NOMO-1 treated with DMSO at 0.1 percent for 48 hours (cell line): ENCODE results near the gene CDH12.
"Not testable (repeated sequence)": the region's sequence is repeated elsewhere in the genome, so short reads cannot be mapped to it uniquely, and the experiment has no call there.

ENCODE experiments used
- DNase-seq: peaks from one replicate; lab custom pipeline; 2025; ENCODE audit not compliant: unreplicated experiment; lab: John Stamatoyannopoulos, UW

CDH12 gene

GRCh38 chr5:22470408-22470807, 382.7 kb downstream of the CDH12 start:
- DNase-seq = no peak

GRCh38 chr5:22465616-22466015, 387.5 kb downstream of the CDH12 start:
- DNase-seq = no peak

GRCh38 chr5:22465177-22465576, 388.0 kb downstream of the CDH12 start:
- DNase-seq = no peak

- DNase-seq = no peak
Measured at GRCh38 chr5:22460189-22460588, 393.0 kb downstream of the CDH12 start.

- no peak for DNase-seq
Measured at GRCh38 chr5:22432905-22433304, 420.2 kb downstream of the CDH12 start.

- no peak for DNase-seq
Measured at GRCh38 chr5:22431840-22432239, 421.3 kb downstream of the CDH12 start.

GRCh38 chr5:22431406-22431805, 421.7 kb downstream of the CDH12 start:
- DNase-seq = no peak

GRCh38 chr5:22411554-22412349, 441.4 kb downstream of the CDH12 start:
- no peak for DNase-seq

GRCh38 chr5:22391956-22392355, 461.2 kb downstream of the CDH12 start:
- no peak for DNase-seq

GRCh38 chr5:22390888-22391287, 462.3 kb downstream of the CDH12 start:
- no peak for DNase-seq

GRCh38 chr5:22372826-22373660, 480.1 kb downstream of the CDH12 start:
- DNase-seq = no peak

- DNase-seq = no peak
Measured at GRCh38 chr5:22372376-22372775, 480.8 kb downstream of the CDH12 start.

- no peak for DNase-seq
Measured at GRCh38 chr5:22354956-22355355, 498.2 kb downstream of the CDH12 start.

GRCh38 chr5:22352493-22352892, 500.7 kb downstream of the CDH12 start:
- DNase-seq = no peak

GRCh38 chr5:22351178-22351577, 502.0 kb downstream of the CDH12 start:
- DNase-seq = no peak

GRCh38 chr5:22348027-22348426, 505.1 kb downstream of the CDH12 start:
- DNase-seq = no peak

GRCh38 chr5:22344000-22344399, 509.1 kb downstream of the CDH12 start:
- DNase-seq = no peak

GRCh38 chr5:22341406-22341805, 511.7 kb downstream of the CDH12 start:
- no peak for DNase-seq

- not testable (repeated sequence) for DNase-seq
Measured at GRCh38 chr5:22332949-22333348, 520.2 kb downstream of the CDH12 start.

- no peak for DNase-seq
Measured at GRCh38 chr5:22329683-22330082, 523.5 kb downstream of the CDH12 start.

GRCh38 chr5:22319798-22320197, 533.3 kb downstream of the CDH12 start:
- no peak for DNase-seq

- no peak for DNase-seq
Measured at GRCh38 chr5:22316294-22316693, 536.9 kb downstream of the CDH12 start.
